HepG2 (cell line): ENCODE data around the gene CREBZF. TPM values are rescaled to one million over a fixed set of nuclear protein-coding genes. Genes with fewer than 3 reads are reported as not detected.

ENCODE experiments used
- BATF2 ChIP-seq: sonication (generic); formaldehyde crosslinking; IDR thresholded peaks from 2 replicates; pipeline ENCODE4 v1.8.0; 2022; ENCODE audit warnings: mild to moderate bottlenecking, missing genetic modification reagents, moderate library complexity
- CENPBD1 ChIP-seq: sonication (generic); formaldehyde crosslinking; IDR thresholded peaks from 2 replicates; pipeline ENCODE4 v1.8.0; 2022; ENCODE audit warnings: missing genetic modification reagents, low read depth, mild to moderate bottlenecking, borderline replicate concordance
- CHD2 ChIP-seq: IDR thresholded peaks from 2 replicates; pipeline ENCODE4 v1.6.1; 2011; ENCODE audit warnings: low read depth, low read length, improper control_type of control experiment
- FLYWCH1 ChIP-seq: sonication (generic); formaldehyde crosslinking; IDR thresholded peaks from 2 replicates; pipeline ENCODE4 v1.8.1; 2023; ENCODE audit warnings: mild to moderate bottlenecking, missing genetic modification reagents
- GTF2F1 ChIP-seq: fragments of 150-350 bp; IDR thresholded peaks from 2 replicates; pipeline ENCODE4 v1.6.1; 2014; ENCODE audit warnings: low read length
- KLF11 ChIP-seq: IDR thresholded peaks from 2 replicates; pipeline ENCODE4 v1.6.1; 2016; ENCODE audit warnings: missing compliant biosample characterization
- MAFF ChIP-seq: IDR thresholded peaks from 2 replicates; pipeline ENCODE4 v1.6.1; 2011; ENCODE audit warnings: low read depth, low read length, improper control_type of control experiment
- MNT ChIP-seq: fragments of 450-650 bp; IDR thresholded peaks from 2 replicates; pipeline ENCODE4 v1.6.1; 2016
- NPAS2 ChIP-seq: sonication (generic); formaldehyde crosslinking; IDR thresholded peaks from 2 replicates; pipeline ENCODE4 v1.8.0; 2022; ENCODE audit warnings: mild to moderate bottlenecking, missing genetic modification reagents, borderline replicate concordance
- PHB2 ChIP-seq: fragments of 450-650 bp; IDR thresholded peaks from 2 replicates; pipeline ENCODE4 v1.6.1; 2018; ENCODE audit not compliant: partially characterized antibody
- RARA ChIP-seq: IDR thresholded peaks from 2 replicates; pipeline ENCODE4 v1.6.1; 2016; ENCODE audit warnings: missing genetic modification reagents, missing compliant biosample characterization
- RELA ChIP-seq: sonication (generic); formaldehyde crosslinking; IDR thresholded peaks from 2 replicates; pipeline ENCODE4 v1.4.0; 2020; ENCODE audit warnings: missing genetic modification reagents
- SNAPC2 ChIP-seq: sonication (generic); formaldehyde crosslinking; IDR thresholded peaks from 2 replicates; pipeline ENCODE4 v1.8.1; 2022; ENCODE audit warnings: mild to moderate bottlenecking, missing genetic modification reagents
- SPEN ChIP-seq: sonication (generic); formaldehyde crosslinking; IDR thresholded peaks from 2 replicates; pipeline ENCODE4 v1.5.1; 2020; ENCODE audit warnings: low read depth, mild to moderate bottlenecking, missing genetic modification reagents
- ZBTB40 ChIP-seq, 2 experiments: fragments of 450-650 bp in 1 of 2; sonication (generic) in 1 of 2; formaldehyde crosslinking in 1 of 2; IDR thresholded peaks; 2 replicates each; pipeline versions ENCODE4 v1.6.1 to v1.8.0; 2016 to 2022; ENCODE audit warnings: antibody characterized with exemption in 1 of 2, mild to moderate bottlenecking in 1 of 2, missing genetic modification reagents in 1 of 2
- ZNF296 ChIP-seq: sonication (generic); formaldehyde crosslinking; conservative IDR thresholded peaks from 2 replicates; pipeline ENCODE4 v1.5.0; 2020; ENCODE audit warnings: mild to moderate bottlenecking, missing genetic modification reagents
- ZNF761 ChIP-seq: sonication (generic); formaldehyde crosslinking; conservative IDR thresholded peaks from 2 replicates; pipeline ENCODE4 v1.4.0; 2020; ENCODE audit warnings: mild to moderate bottlenecking, missing genetic modification reagents
- ZNF776 ChIP-seq: sonication (generic); formaldehyde crosslinking; IDR thresholded peaks from 2 replicates; pipeline ENCODE4 v1.4.0; 2020; ENCODE audit warnings: mild to moderate bottlenecking, missing genetic modification reagents
- polyA plus RNA-seq, 8 experiments: library from polyadenylated mRNA; depleted of rRNA in 3 of 8; stranded (reverse) in 7 of 8; unstranded in 1 of 8; fragments of >200 nt; fragmentation: Illumina TruSeq in 4 of 8; extraction: Trizol in 4 of 8; gene quantifications; 2 replicates each; pipeline versions ENCODE4 v1.2.1 to v1.2.3, GENCODE V29; 2011 to 2016; ENCODE audit warnings: low read depth in 4 of 8, missing spikeins in 1 of 8, mixed read lengths in 1 of 8; ENCODE audit not compliant: insufficient read depth in 1 of 8
- total RNA-seq, 5 experiments: library from RNA; depleted of rRNA; stranded (reverse); fragments of >200 nt; fragmentation: Illumina TruSeq; extraction: Trizol; gene quantifications; 2 replicates each; pipeline ENCODE4 v1.2.3, GENCODE V29; 2016; ENCODE audit warnings: low read depth in 1 of 5

The CREBZF gene
- total and polyA plus RNA-seq, 2 of the 13 experiments (the other 11 are each of a cell fraction or from before 2014, with no cell fraction given) = 30.6 to 43.1 TPM

GRCh38 chr11:85664615-85665481 is at the start of gene CREBZF (continued):
- no peak for TF ChIP-seq ZBTB40 (IDR thresholded peaks at IDR 0.05)
- TF ChIP-seq ZBTB40 (CRISPR knock-in tag; IDR thresholded peaks at IDR 0.05) = no peak; the same call in none of the 2 replicates
- TF ChIP-seq RARA (CRISPR knock-in tag) = 0 out of 2 replicates have a peak, but pooled peaks have one; percentile 19
- no peak for TF ChIP-seq MNT
- TF ChIP-seq ZNF776 (CRISPR knock-in tag) = no peak
- TF ChIP-seq ZNF296 (CRISPR knock-in tag) = no peak; the same call in 1 of the 2 replicates
- no peak for TF ChIP-seq NPAS2
- TF ChIP-seq GTF2F1 = no peak
- no peak for TF ChIP-seq BATF2 (CRISPR knock-in tag)
- no peak for TF ChIP-seq PHB2
- TF ChIP-seq FLYWCH1 (CRISPR knock-in tag) = no peak
- peak; percentile 92 for TF ChIP-seq SPEN (CRISPR knock-in tag)
- 0 out of 2 replicates have a peak, but pooled peaks have one; percentile 57 for TF ChIP-seq ZNF761
- peak; percentile 95 for TF ChIP-seq MAFF
- TF ChIP-seq KLF11 = peak; percentile 55
- no peak for TF ChIP-seq RELA (CRISPR knock-in tag)
- no peak for TF ChIP-seq SNAPC2 (CRISPR knock-in tag)
- peak; percentile 94 for TF ChIP-seq CHD2
- no peak for TF ChIP-seq CENPBD1 (CRISPR knock-in tag)
